ENCODE measurements around the gene TM9SF3. TPM values are rescaled to one million over a fixed set of nuclear protein-coding genes. Genes with fewer than 3 reads are reported as not detected.

The TM9SF3 gene
- total and polyA plus RNA-seq, 2 experiments from 2014 or later: 37.3 to 72.5 TPM

DNA sequence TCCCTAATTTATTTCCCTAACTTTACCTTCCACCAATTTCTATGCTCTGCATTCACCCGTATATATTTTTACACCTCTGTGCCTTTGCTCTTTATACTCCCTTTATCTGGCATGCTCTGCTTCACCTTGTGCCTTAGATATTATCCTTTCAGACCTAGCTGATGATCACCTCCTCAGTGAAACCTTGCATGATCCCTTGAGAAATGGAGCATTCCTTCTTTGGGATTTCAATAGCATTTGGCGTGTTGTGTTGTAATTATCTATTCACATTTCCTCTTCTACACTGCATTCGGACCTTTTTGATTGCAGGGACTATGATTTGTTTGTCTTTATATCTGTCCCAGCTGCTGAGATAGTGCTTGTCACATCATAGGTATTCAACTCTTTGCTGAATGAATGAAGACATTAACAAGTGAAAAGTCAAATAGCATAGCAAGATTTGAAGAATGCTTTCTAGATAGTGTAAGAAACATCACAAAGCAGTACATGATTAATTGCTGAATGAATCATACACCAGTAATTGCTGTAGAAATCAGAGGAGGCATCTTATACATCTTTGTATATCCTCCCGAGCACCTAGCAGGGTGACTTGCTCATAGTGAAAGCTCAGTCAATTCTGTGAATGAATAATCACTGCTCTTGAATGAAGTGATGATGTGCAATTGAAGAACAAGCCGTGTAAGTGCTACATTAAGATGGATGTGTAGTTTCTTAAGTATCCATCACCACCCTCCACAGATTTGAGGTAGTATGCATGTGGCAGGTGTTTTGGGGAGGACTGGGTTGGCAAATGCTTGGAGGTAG lies 2.0 kb upstream of the TM9SF3 start (continued):
- TF ChIP-seq, protein P1, sequence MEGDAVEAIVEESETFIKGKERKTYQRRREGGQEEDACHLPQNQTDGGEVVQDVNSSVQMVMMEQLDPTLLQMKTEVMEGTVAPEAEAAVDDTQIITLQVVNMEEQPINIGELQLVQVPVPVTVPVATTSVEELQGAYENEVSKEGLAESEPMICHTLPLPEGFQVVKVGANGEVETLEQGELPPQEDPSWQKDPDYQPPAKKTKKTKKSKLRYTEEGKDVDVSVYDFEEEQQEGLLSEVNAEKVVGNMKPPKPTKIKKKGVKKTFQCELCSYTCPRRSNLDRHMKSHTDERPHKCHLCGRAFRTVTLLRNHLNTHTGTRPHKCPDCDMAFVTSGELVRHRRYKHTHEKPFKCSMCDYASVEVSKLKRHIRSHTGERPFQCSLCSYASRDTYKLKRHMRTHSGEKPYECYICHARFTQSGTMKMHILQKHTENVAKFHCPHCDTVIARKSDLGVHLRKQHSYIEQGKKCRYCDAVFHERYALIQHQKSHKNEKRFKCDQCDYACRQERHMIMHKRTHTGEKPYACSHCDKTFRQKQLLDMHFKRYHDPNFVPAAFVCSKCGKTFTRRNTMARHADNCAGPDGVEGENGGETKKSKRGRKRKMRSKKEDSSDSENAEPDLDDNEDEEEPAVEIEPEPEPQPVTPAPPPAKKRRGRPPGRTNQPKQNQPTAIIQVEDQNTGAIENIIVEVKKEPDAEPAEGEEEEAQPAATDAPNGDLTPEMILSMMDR (conservative IDR thresholded peaks at IDR 0.05; ENCODE audit: low read depth in 2 of 2): no peak
- TF ChIP-seq CREB1 (CRISPR knock-in tag; IDR thresholded peaks at IDR 0.05; ENCODE audit: low read depth): no peak
- TF ChIP-seq ZNF114 (CRISPR knock-in tag; IDR thresholded peaks at IDR 0.05): no peak

DNA sequence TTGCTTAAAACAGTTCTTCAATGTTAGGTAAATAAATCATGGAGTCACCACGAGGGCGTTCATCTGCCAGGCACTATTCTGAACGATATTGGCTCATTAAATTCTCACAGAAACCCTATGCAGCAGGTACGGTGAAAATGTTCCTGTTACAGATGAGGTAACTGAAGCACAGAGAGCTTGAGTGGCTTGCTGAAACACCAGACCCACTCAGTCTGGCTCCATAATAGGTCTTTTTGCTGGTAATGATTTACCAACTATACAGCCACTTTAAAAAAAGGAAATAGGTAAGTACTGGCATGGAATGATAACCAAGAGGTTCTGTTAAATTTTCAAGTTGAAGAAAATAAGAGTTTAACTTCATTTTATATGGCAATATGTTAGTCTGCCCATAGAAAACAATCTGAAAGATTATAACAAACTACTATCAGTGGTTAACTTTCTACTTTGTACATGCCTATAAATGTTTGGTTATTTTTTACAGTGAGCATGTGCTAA lies 1.3 kb upstream of the TM9SF3 start:
- no peak for ATAC-seq
- TF ChIP-seq, protein P1 (conservative IDR thresholded peaks at IDR 0.05; ENCODE audit: low read depth in 2 of 2): no peak
- no peak for TF ChIP-seq EZH2 (IDR thresholded peaks at IDR 0.05; ENCODE audit: low read depth, unreplicated experiment)
- no peak for TF ChIP-seq NANOG (IDR thresholded peaks at IDR 0.05; ENCODE audit: borderline replicate concordance)
- TF ChIP-seq, protein P2, sequence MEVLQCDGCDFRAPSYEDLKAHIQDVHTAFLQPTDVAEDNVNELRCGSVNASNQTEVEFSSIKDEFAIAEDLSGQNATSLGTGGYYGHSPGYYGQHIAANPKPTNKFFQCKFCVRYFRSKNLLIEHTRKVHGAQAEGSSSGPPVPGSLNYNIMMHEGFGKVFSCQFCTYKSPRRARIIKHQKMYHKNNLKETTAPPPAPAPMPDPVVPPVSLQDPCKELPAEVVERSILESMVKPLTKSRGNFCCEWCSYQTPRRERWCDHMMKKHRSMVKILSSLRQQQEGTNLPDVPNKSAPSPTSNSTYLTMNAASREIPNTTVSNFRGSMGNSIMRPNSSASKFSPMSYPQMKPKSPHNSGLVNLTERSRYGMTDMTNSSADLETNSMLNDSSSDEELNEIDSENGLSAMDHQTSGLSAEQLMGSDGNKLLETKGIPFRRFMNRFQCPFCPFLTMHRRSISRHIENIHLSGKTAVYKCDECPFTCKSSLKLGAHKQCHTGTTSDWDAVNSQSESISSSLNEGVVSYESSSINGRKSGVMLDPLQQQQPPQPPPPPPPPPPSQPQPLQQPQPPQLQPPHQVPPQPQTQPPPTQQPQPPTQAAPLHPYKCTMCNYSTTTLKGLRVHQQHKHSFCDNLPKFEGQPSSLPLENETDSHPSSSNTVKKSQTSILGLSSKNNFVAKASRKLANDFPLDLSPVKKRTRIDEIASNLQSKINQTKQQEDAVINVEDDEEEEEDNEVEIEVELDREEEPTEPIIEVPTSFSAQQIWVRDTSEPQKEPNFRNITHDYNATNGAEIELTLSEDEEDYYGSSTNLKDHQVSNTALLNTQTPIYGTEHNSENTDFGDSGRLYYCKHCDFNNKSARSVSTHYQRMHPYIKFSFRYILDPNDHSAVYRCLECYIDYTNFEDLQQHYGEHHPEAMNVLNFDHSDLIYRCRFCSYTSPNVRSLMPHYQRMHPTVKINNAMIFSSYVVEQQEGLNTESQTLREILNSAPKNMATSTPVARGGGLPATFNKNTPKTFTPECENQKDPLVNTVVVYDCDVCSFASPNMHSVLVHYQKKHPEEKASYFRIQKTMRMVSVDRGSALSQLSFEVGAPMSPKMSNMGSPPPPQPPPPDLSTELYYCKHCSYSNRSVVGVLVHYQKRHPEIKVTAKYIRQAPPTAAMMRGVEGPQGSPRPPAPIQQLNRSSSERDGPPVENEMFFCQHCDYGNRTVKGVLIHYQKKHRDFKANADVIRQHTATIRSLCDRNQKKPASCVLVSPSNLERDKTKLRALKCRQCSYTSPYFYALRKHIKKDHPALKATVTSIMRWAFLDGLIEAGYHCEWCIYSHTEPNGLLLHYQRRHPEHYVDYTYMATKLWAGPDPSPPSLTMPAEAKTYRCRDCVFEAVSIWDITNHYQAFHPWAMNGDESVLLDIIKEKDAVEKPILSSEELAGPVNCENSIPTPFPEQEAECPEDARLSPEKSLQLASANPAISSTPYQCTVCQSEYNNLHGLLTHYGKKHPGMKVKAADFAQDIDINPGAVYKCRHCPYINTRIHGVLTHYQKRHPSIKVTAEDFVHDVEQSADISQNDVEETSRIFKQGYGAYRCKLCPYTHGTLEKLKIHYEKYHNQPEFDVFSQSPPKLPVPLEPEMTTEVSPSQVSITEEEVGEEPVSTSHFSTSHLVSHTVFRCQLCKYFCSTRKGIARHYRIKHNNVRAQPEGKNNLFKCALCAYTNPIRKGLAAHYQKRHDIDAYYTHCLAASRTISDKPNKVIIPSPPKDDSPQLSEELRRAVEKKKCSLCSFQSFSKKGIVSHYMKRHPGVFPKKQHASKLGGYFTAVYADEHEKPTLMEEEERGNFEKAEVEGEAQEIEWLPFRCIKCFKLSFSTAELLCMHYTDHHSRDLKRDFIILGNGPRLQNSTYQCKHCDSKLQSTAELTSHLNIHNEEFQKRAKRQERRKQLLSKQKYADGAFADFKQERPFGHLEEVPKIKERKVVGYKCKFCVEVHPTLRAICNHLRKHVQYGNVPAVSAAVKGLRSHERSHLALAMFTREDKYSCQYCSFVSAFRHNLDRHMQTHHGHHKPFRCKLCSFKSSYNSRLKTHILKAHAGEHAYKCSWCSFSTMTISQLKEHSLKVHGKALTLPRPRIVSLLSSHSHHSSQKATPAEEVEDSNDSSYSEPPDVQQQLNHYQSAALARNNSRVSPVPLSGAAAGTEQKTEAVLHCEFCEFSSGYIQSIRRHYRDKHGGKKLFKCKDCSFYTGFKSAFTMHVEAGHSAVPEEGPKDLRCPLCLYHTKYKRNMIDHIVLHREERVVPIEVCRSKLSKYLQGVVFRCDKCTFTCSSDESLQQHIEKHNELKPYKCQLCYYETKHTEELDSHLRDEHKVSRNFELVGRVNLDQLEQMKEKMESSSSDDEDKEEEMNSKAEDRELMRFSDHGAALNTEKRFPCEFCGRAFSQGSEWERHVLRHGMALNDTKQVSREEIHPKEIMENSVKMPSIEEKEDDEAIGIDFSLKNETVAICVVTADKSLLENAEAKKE (CRISPR knock-in tag; IDR thresholded peaks at IDR 0.05): no peak
- TF ChIP-seq JUNB (IDR thresholded peaks at IDR 0.05; ENCODE audit: unreplicated experiment): no peak
- TF ChIP-seq EZH2phosphoT487 (IDR thresholded peaks at IDR 0.05; ENCODE audit: unreplicated experiment): no peak
- TF ChIP-seq ZNF114 (CRISPR knock-in tag; IDR thresholded peaks at IDR 0.05): no peak
- no peak for TF ChIP-seq STAT1 (IDR thresholded peaks at IDR 0.05; ENCODE audit: unreplicated experiment)

More for the DNA sequence above, 1.3 kb upstream of the TM9SF3 start:
- Histone ChIP-seq H3K27ac (ENCODE audit: low read depth) (no peak overlapping the region), H3K4me1 (ENCODE audit: insufficient read depth) (peaks cover 20% of the 10 kb centered on the region), H3K9me2 (ENCODE audit: insufficient read depth) (no peaks in the 10 kb centered on the region), H3F3A (replicated peaks; ENCODE audit: low read depth) (peaks cover 4% of the 10 kb centered on the region; the same call in 1 of the 2 replicates), H3K4me3 (peak overlapping the region; percentile 92), H2AFZ (no peak overlapping the region), H3K36me3 (ENCODE audit: insufficient read depth) (no peaks in the 10 kb centered on the region), H3K27me3 (ENCODE audit: insufficient read depth) (no peaks in the 10 kb centered on the region), H3K4me2 (peak overlapping the region; percentile 96), H3K79me2 (replicated peaks; ENCODE audit: insufficient read depth) (peaks cover 32% of the 10 kb centered on the region), H4K20me1 (replicated peaks; ENCODE audit: insufficient read depth) (peaks cover 13% of the 10 kb centered on the region)
- no peak for DNase-seq (ENCODE audit: low spot score)
- H3K9me3 Mint-ChIP-seq: no peaks in the 10 kb centered on the region
- peaks cover 3% of the 10 kb centered on the region; the same call in 1 of the 3 replicates for H3K36me3 Mint-ChIP-seq (ENCODE audit: low read depth)
- no peak overlapping the region for H3K27ac Mint-ChIP-seq
- H3K27me3 Mint-ChIP-seq (ENCODE audit: insufficient read depth, low read depth, poor library complexity): peaks cover 2% of the 10 kb centered on the region
- no peak overlapping the region for H3K4me3 Mint-ChIP-seq
- peaks cover 13% of the 10 kb centered on the region for H3K4me1 Mint-ChIP-seq

Measured in GM23338 (cell line).